HG02678 (cell line): ENCODE data around the gene CKLF.
A peak's percentile ranks its signal among the peaks of the same experiment; 100 is the strongest.
"Not testable (repeated sequence)": the region's sequence is repeated elsewhere in the genome, so short reads cannot be mapped to it uniquely, and the experiment has no call there.

Source experiments
- ATAC-seq: cut with Tn5 transposase; IDR thresholded peaks from one replicate; pipeline ENCODE4 v1.9.1; 2021; ENCODE audit warnings: mild to moderate bottlenecking, moderate library complexity; ENCODE audit not compliant: unreplicated experiment

Gene CKLF

DNA sequence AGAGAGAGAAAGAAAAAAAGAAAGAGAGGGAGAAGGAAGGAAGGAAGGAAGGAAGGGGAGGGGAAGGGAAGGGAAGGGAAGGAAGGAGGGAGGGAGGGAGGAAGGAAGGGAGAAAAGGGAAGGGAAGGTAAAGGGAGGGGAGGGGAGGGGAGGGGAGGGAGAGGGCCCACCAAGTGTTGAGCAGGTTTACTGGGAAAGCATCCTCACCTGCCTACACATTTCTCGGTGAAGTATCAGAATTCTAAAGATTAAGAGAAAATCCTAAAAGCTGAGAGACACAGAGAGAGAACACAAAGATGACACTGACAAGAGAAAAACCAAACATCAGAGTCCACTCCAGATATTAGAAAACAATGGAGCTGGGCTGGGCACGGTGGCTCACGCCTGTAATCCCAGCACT is 39.9 kb downstream of the CKLF start:
- no peak for ATAC-seq

DNA sequence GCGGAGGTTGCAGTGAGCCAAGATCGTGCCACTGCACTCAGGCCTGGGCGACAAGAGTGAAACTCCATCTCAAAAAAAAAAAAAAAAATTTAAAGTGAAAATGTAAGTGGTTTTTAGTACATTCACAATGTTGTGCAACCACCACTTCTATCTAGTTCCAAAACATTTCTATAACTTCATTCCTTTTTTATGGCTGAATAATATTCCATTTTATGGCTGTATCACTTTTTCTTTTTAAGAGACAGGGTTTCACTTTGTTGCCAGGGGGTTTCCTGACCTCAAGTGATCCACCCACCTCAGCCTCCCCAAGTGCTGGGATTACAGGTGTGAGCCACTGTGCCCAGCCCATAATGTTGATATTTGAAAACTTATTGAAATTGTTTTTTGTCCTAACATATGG is 40.4 kb downstream of the CKLF start:
- no peak for ATAC-seq

- ATAC-seq: no peak
Observed at GRCh38 chr16:66594739-66595138, 42.4 kb downstream of the CKLF start.

DNA sequence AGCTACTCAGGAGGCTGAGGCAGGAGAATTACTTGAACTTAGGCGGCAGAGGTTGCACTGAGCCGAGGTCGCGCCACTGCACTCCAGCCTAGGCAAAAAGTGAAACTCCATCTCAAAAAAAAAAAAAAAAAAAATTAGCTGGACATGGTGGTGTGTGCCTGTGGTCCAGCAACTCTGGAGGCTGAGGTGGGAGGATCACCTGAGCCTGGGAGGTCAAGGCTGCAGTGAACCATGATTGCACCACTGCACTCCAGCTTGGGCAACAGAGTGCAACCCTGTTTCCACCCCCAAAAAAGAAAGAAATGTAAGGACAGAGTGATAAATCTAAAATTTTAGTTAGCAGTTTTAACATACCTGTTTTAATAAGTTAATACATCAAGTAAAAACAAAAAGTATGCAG is 44.2 kb downstream of the CKLF start:
- not testable (repeated sequence) for ATAC-seq

DNA sequence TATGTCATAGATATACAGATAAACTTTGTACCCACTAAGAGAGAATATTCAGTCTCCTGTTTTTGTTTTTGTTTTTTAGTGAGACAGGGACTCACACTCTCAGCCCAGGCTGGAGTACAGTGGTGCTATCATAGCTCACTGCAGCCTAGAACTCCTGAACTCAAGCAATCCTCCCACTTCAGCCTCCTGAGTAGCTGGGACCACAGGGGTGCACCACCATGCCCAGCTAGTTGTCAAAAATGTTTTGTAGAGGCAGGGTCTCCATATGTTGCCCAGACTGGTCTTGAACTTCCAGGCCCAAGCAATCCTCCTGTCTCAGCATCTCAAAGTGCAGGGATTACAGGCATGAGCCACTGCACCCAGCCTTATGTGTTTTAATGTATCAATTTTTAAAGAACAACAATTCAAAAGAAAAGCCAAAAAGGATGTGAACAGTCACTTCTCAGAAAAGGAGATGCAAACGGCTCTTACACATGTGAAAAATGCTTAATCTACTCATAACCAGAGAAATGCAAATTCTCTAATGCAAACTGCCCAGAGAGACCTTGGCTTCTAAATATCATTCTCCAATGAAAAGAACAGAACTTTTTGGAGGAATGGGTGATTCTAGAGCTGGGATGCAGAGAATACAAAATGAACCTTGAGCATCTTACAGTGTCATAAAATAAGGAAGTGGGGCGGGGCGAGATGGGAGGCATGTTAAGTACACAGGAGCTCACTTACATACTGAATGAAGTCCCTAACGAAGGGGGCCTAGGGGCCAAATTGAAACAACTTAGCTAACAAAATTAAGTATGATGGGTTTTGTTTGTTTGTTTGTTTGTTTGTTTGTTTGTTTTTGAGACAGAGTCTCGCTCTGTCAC is 44.8 kb downstream of the CKLF start:
- no peak for ATAC-seq

- ATAC-seq: no peak
Observed at GRCh38 chr16:66598111-66598510, 45.7 kb downstream of the CKLF start.

- ATAC-seq: no peak
Observed at GRCh38 chr16:66599726-66600125, 47.4 kb downstream of the CKLF start.

DNA sequence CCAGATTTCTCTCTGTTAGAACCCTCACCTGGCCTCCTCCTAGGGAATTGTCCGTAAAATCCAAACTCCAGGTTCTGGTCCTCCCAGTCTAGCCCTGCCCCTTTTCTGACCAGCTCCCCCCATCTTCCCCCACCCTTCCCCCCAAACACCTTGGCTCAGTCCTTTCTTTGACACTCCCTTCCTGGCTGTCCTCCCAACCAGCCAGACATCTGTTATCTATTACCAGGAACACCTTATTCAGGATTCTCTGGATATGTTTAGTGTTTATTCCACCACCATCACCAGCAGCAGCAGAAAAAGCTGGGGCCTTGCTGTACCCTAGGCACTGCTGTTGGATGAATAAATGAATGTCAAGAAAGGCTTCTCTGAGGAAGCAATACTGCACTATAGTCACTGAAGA is 48.1 kb downstream of the CKLF start:
- ATAC-seq: no peak

- no peak for ATAC-seq
Observed at GRCh38 chr16:66601471-66601870, 49.1 kb downstream of the CKLF start.

GRCh38 chr16:66603537-66604375 is 51.4 kb downstream of the CKLF start:
- no peak for ATAC-seq

DNA sequence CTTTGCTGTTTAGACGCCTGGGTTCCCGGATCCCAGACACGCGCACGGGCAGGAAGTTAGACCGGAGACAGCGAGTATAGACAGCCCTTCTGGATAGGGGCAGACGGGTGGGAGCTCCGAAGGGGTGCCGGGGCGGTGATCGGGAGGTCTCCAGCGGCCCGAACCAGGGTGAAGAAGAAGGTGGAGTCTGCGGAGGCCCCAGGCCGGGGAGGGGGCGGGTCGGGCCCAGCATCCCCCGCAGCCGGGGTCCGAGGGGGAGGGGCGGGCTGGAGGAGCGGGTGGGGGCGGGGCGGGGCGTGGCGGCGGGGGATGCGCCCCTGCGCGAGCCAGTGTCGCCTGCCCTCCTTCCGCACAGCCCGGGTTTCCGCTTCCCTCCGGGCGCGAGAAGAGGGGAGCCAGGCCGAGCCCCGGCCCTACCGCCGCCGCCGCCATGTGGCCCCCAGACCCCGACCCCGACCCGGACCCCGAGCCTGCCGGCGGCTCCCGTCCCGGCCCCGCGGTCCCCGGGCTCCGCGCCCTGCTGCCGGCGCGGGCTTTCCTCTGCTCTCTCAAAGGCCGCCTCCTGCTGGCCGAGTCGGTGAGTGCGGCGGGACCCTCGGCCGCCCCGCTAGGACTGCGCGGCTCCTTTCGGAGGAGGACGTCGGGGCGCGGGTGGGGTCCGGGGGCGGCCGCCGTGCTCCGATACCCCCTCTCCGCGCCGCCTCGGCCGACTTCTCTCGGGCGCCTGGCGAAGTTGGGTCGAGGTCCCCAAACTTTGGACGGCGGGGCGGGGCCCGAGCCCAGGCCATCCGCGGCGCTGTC is 52.2 kb downstream of the CKLF start, which contains the start of gene CMTM3:
TSS of gene CMTM3 (plus strand) at position 329 of the 801 bp plus-strand sequence. CDS start at position 431, 102 bp downstream.
- peak; percentile 51 for ATAC-seq

- peak; percentile 9 for ATAC-seq
Observed at GRCh38 chr16:66605177-66605978, 53.0 kb downstream of the CKLF start.

DNA sequence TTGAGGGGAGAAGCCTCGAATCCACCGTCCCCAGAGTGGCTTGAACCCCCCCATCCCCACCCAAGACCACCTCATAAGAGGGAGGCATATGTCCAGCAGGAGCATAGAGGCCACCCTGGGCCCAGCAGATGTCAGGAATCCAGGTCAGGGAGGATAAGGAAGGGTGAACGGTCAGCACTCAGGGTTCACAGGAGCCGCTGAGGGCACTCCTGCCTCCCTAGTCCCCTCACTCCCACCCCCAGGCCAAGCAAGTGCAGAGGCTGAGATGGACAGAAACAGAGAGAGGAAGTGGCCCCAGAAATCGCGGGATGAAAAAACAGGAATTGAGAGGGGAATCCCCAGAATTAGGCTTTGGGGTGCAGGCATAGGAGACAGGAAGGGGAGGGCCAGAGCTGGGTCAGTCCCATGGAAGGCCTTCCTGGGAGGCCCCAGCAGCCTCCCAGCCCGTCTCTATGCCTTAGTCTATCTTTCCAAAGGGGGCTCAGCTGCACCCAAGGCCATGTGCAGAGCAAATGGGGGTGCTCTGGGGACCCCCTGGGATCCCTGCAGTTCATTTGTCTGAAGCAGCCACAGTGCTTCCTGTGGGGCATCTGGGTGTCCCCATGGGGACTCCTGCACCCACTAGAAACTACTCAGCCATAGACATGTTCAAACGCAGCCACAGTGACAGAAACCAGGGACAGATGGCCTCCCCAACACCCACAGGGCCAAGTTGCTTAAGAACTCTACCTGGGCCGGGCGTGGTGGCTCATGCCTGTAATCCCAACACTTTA is 53.8 kb downstream of the CKLF start:
- ATAC-seq: peak; percentile 59

DNA sequence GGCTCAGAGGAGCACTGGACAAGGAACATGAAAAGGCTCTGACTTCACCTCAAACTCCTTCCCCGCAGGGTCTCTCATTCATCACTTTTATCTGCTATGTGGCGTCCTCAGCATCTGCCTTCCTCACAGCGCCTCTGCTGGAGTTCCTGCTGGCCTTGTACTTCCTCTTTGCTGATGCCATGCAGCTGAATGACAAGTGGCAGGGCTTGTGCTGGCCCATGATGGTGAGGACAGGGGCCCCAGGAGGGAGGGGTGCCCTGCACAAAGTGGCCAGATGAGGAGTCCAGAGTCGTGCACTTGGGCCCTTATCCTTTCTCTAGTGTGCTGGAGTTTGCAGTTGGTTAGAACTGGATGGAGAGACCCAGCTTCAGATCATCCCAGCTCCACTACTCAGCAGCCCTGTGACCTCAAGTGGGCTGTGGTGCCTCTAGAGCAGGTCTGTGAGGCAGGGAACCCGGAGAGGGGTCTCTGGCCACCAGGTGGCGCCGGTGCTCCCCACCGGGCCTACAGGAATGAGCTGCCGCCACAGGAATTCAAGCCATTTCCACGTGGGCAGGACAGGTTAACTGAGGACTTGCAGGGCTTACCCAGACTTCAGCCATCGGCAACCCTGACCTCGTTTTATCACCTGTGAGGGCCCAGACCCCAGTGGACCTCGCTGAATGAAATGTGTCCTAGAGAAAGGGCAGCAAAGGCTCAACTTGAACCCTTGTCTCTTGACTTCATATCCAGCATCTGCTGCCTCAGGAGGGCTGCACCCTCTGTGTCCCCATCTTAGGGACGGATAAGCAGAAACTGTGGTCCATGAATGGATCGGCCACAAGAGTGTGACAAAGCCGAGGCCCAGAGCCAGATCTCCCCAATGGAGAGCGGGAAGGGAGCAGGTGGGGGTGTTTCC is 56.1 kb downstream of the CKLF start:
- no peak for ATAC-seq

DNA sequence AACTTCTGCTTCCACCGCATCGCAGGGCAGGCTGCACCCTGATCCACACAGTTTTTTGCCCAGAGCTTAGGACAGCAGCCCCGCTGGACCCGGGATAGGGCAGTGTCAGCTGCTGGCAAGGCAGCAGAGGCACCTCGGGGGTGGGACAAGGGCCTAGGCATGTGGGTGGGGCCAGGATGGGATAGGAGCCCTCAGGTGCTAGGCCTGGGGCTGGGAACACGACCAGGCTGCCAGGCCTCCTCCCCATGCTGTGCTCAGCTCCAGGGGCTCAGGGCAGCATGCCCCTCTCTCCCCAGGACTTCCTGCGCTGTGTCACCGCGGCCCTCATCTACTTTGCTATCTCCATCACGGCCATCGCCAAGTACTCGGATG is 56.7 kb downstream of the CKLF start:
- ATAC-seq: no peak

DNA sequence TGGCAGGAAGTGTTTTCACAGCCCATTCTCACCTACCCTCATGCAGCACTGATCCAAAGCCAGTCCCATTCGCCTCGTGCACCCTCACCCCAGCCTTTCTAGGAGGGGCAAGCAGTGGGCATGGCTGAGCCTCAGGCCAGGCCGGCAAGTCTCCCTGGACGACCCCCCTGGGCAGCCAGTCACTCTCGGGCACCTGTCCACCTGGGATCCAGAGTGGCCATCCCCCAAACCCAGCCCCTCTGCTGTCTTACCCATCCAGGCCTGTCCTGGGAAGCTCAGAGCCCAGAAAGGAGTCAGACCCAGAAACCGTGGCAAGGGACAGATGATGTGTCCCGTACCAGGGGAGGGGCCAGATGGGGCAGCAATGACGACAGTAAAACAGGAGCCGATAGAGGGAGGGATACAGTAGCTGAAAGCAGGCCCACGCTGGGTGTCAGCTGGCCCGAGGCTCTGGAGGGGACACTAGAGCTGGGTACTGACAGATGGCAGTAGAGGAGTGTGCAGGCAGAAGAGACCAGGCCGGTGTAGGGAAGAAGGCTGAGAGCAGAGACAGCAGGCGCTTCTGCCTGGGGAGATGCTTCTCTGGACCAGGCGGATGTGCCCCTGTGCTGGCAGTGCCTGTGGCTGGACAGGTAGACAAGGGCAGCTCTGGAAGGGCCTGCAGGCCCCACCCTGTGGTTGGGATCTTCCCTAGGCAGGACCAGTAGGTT is 57.9 kb downstream of the CKLF start:
- ATAC-seq: no peak

DNA sequence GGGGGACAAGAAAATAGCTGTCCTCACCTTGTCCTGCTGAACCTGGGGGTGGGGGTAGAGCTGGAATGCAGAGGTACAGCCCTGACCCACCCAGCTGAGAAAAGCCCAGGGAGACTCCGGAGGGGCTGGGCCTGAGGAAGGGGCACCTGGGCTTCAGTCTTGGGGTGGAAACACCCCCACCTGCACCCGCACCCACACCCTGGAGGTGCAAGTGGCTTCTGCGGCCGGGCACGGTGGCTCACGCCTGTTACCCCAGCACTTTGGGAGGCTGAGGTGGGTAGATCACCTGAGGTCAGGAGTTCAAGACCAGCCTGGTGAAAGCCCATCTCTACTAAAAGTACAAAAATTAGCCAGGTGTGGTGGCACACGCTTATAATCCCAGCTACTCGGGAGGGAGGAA is 59.5 kb downstream of the CKLF start:
- not testable (repeated sequence) for ATAC-seq

DNA sequence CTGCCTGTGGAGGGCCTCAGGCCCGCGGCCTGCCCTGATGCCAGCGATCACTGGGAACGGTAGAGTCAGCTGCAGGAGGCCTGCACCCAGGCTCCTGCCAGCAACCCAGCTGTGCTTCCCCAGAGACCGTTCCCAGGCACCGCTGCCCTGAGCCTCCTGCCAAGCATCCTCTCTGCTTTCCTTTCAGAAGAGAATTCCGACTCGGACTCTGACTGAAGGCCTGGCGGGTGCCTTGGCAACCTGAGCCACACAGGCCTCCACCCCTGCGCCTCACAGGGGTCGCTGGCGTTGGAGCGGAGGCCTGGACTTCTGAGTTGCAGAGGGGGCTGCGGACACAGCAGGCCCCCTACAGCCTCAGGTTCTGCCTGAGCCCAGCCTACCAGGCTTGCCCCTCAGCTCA is 60.0 kb downstream of the CKLF start:
- no peak for ATAC-seq
